HepG2 (cell line): ENCODE measurements around the gene NPB. TPM values are rescaled to one million over a fixed set of nuclear protein-coding genes. Genes with fewer than 3 reads are reported as not detected.

ENCODE experiments used
- ATAC-seq: fragments of 200-7000 bp; cut with Tn5 transposase; 3 replicates; pipeline ENCODE4 v1.9.1; 2020; ENCODE audit warnings: mild to moderate bottlenecking, moderate library complexity
- BruUV-seq: library from RNA; stranded (reverse); fragments of 400-500 nt; replicated peaks from 2 replicates; lab custom pipeline; 2021; lab: Mats Ljungman, UMichigan
- CTCF ChIA-PET: fragments of 300-600 bp; formaldehyde crosslinking; extraction: SDS; loops from one replicate; lab custom pipeline; 2021; ENCODE audit warnings: low total read pairs, inconsistent platforms, low intra/inter-chr PET ratio; lab: Yijun Ruan, JAX
- POLR2A ChIA-PET: fragments of 350-600 bp; sonication (Branson Sonifier 250); formaldehyde crosslinking; loops from one replicate; lab custom pipeline; 2020; ENCODE audit warnings: antibody characterized with exemption, inconsistent platforms; lab: Yijun Ruan, JAX
- DNase-seq: peaks from one replicate; pipeline ENCODE4 v3.0.0-alpha.2; 2015; ENCODE audit warnings: low spot score
- FAIRE-seq: peaks from 3 replicates; lab custom pipeline; 2011; peaks lifted over from hg19 to GRCh38; lab: Jason Lieb, UNC
- H2AFZ ChIP-seq: one replicate; pipeline ENCODE4 v1.6.1; 2011; ENCODE audit warnings: low read length, inconsistent platforms
- H3K27ac ChIP-seq: fragments of 300-600 bp; 3 replicates; pipeline ENCODE4 v1.8.0; 2011; ENCODE audit warnings: mixed run types, mild to moderate bottlenecking, mixed read lengths, low read length, inconsistent platforms; ENCODE audit not compliant: insufficient read depth; ENCODE audit errors: extremely low read length
- H3K27me3 ChIP-seq, 2 experiments: fragments of 200-600 bp in 1 of 2; 2 replicates in 1 of 2; 3 replicates in 1 of 2; pipeline versions ENCODE4 v1.6.0 to v1.8.0; 2011; ENCODE audit warnings: low read length in 2 of 2, mild to moderate bottlenecking in 2 of 2, moderate library complexity in 2 of 2, inconsistent platforms in 1 of 2; ENCODE audit not compliant: insufficient read depth in 2 of 2, control insufficient read depth in 1 of 2
- H3K36me3 ChIP-seq, 2 experiments: fragments of 200-600 bp in 1 of 2; replicated peaks in 1 of 2; 2 replicates in 1 of 2; 3 replicates in 1 of 2; pipeline versions ENCODE4 v1.5.1 to v1.8.0; 2011; ENCODE audit warnings: low read length in 2 of 2, inconsistent platforms in 1 of 2; ENCODE audit not compliant: insufficient read depth in 2 of 2, control insufficient read depth in 1 of 2
- H3K4me1 ChIP-seq: 2 replicates; pipeline ENCODE4 v1.5.1; 2012; ENCODE audit warnings: low read length, inconsistent platforms; ENCODE audit not compliant: insufficient read depth
- H3K4me2 ChIP-seq: 2 replicates; pipeline ENCODE4 v1.6.0; 2011; ENCODE audit warnings: low read depth, low read length, inconsistent platforms
- H3K4me3 ChIP-seq, 3 experiments: fragments of 200-600 bp in 1 of 3; sonication (generic), shearing (Covaris generic) in 1 of 3; replicated peaks in 1 of 3; 2 replicates each; pipeline ENCODE4 v1.5.1; 2011 to 2016; ENCODE audit warnings: low read length in 3 of 3, inconsistent platforms in 2 of 3, low read depth in 2 of 3, mild to moderate bottlenecking in 2 of 3, control low read depth in 1 of 3, mixed read lengths in 1 of 3; ENCODE audit not compliant: insufficient read depth in 1 of 3
- H3K79me2 ChIP-seq: one replicate; pipeline ENCODE4 v1.6.1; 2011; ENCODE audit warnings: low read length, inconsistent platforms; ENCODE audit not compliant: insufficient read depth
- H3K9ac ChIP-seq: 2 replicates; pipeline ENCODE4 v1.6.0; 2011; ENCODE audit warnings: mild to moderate bottlenecking, low read depth, low read length, inconsistent platforms; ENCODE audit not compliant: insufficient read depth
- H3K9me3 ChIP-seq: 2 replicates; pipeline ENCODE4 v1.5.1; 2012; ENCODE audit warnings: mild to moderate bottlenecking, low read length
- H4K20me1 ChIP-seq: 2 replicates; pipeline ENCODE4 v1.6.0; 2011; ENCODE audit warnings: inconsistent platforms, mild to moderate bottlenecking, low read length, moderate library complexity; ENCODE audit not compliant: insufficient read depth
- AGO2 ChIP-seq: fragments of 200-400 bp; formaldehyde crosslinking; optimal IDR thresholded peaks from 2 replicates; pipeline ENCODE3; 2017; ENCODE audit warnings: mild to moderate bottlenecking, low read depth, low read length, moderate library complexity
- DNMT1 ChIP-seq: sonication (generic); formaldehyde crosslinking; IDR thresholded peaks from 2 replicates; pipeline ENCODE4 v1.5.1; 2020; ENCODE audit warnings: mild to moderate bottlenecking, missing genetic modification reagents
- HNRNPL ChIP-seq: fragments of 200-400 bp; formaldehyde crosslinking; IDR thresholded peaks from 2 replicates; pipeline ENCODE4 v1.6.1; 2017; ENCODE audit warnings: mild to moderate bottlenecking, low read depth, low read length
- PCBP1 ChIP-seq: fragments of 200-400 bp; formaldehyde crosslinking; IDR thresholded peaks from 2 replicates; pipeline ENCODE4 v1.6.1; 2017; ENCODE audit warnings: mild to moderate bottlenecking, low read depth, low read length, borderline replicate concordance
- RBFOX2 ChIP-seq: fragments of 200-400 bp; formaldehyde crosslinking; IDR thresholded peaks from 2 replicates; pipeline ENCODE4 v1.6.1; 2017; ENCODE audit warnings: low read depth, mild to moderate bottlenecking, low read length
- RNF2 ChIP-seq: fragments of 450-650 bp; conservative IDR thresholded peaks from 2 replicates; pipeline ENCODE4 v1.6.1; 2016; ENCODE audit warnings: low read depth
- SRSF1 ChIP-seq: fragments of 200-400 bp; formaldehyde crosslinking; optimal IDR thresholded peaks from 2 replicates; pipeline ENCODE3; 2017; ENCODE audit warnings: mild to moderate bottlenecking, low read depth, low read length, moderate library complexity
- TMF1 ChIP-seq: sonication (generic); formaldehyde crosslinking; IDR thresholded peaks from 2 replicates; pipeline ENCODE4 v1.8.1; 2022; ENCODE audit warnings: low read depth, missing genetic modification reagents
- XBP1 ChIP-seq: sonication (generic); formaldehyde crosslinking; IDR thresholded peaks from 2 replicates; pipeline ENCODE4 v1.5.0; 2020; ENCODE audit warnings: missing genetic modification reagents
- XRCC5 ChIP-seq: fragments of 200-400 bp; formaldehyde crosslinking; optimal IDR thresholded peaks from 2 replicates; pipeline ENCODE3; 2017; ENCODE audit warnings: mild to moderate bottlenecking, low read length
- ZFP37 ChIP-seq: sonication (generic); formaldehyde crosslinking; IDR thresholded peaks from 2 replicates; pipeline ENCODE4 v1.4.0; 2020; ENCODE audit warnings: missing genetic modification reagents, borderline replicate concordance
- ZFYVE20 ChIP-seq: sonication (generic); formaldehyde crosslinking; IDR thresholded peaks from 2 replicates; pipeline ENCODE4 v1.8.0; 2023; ENCODE audit warnings: low read depth, mild to moderate bottlenecking, moderate library complexity, missing genetic modification reagents, borderline replicate concordance
- ZNF235 ChIP-seq: sonication (generic); formaldehyde crosslinking; IDR thresholded peaks from 2 replicates; pipeline ENCODE4 v1.8.1; 2023; ENCODE audit warnings: mild to moderate bottlenecking, missing genetic modification reagents, borderline replicate concordance
- ZNF496 ChIP-seq: sonication (generic); formaldehyde crosslinking; IDR thresholded peaks from 2 replicates; pipeline ENCODE4 v1.8.1; 2023; ENCODE audit warnings: mild to moderate bottlenecking, moderate library complexity, missing genetic modification reagents; ENCODE audit not compliant: insufficient replicate concordance
- ZNF563 ChIP-seq: sonication (generic); formaldehyde crosslinking; IDR thresholded peaks from 2 replicates; pipeline ENCODE4 v1.8.0; 2022; ENCODE audit warnings: mild to moderate bottlenecking, moderate library complexity, missing genetic modification reagents
- ZNF703 ChIP-seq: sonication (generic); formaldehyde crosslinking; IDR thresholded peaks from 2 replicates; pipeline ENCODE4 v1.5.1; 2020; ENCODE audit warnings: missing genetic modification reagents, mild to moderate bottlenecking, moderate library complexity, borderline replicate concordance
- ZNF710 ChIP-seq: sonication (generic); formaldehyde crosslinking; IDR thresholded peaks from 2 replicates; pipeline ENCODE4 v1.5.0; 2020; ENCODE audit warnings: mild to moderate bottlenecking, missing genetic modification reagents, borderline replicate concordance
- ZNF768 ChIP-seq: sonication (generic); formaldehyde crosslinking; IDR thresholded peaks from 2 replicates; pipeline ENCODE4 v1.4.0; 2020; ENCODE audit warnings: missing genetic modification reagents
- ZNF883 ChIP-seq: sonication (generic); formaldehyde crosslinking; IDR thresholded peaks from 2 replicates; pipeline ENCODE4 v1.5.1; 2020; ENCODE audit warnings: mild to moderate bottlenecking, missing genetic modification reagents; ENCODE audit errors: not compliant biosample characterization
- WGBS: methylation state at CpG from one replicate; pipeline ENCODE4 v1.1.6; 2017; ENCODE audit warnings: low lambda C conversion rate; 5-methylcytosine and 5-hydroxymethylcytosine counted together
- in situ Hi-C: cut with HindIII; loops from 2 replicates; pipeline ENCODE4 v1.10.0; 2017; ENCODE audit warnings: low pct_unique_long_range_greater_than_20kb; ENCODE audit not compliant: extremely low pct_ligation_motif_present
- intact Hi-C: fragments of 100-400 bp; cut with micrococcal nuclease; formaldehyde crosslinking; loops from one replicate; pipeline ENCODE4 v1.10.0; 2022; ENCODE audit not compliant: unreplicated experiment
- polyA plus RNA-seq, 8 experiments: library from polyadenylated mRNA; depleted of rRNA in 3 of 8; stranded (reverse) in 7 of 8; unstranded in 1 of 8; fragments of >200 nt; fragmentation: Illumina TruSeq in 4 of 8; extraction: Trizol in 4 of 8; gene quantifications; 2 replicates each; pipeline versions ENCODE4 v1.2.1 to v1.2.3, GENCODE V29; 2011 to 2016; ENCODE audit warnings: low read depth in 4 of 8, missing spikeins in 1 of 8, mixed read lengths in 1 of 8; ENCODE audit not compliant: insufficient read depth in 1 of 8
- total RNA-seq, 5 experiments: library from RNA; depleted of rRNA; stranded (reverse); fragments of >200 nt; fragmentation: Illumina TruSeq; extraction: Trizol; gene quantifications; 2 replicates each; pipeline ENCODE4 v1.2.3, GENCODE V29; 2016; ENCODE audit warnings: low read depth in 1 of 5

NPB gene
- total and polyA plus RNA-seq, 2 of the 13 experiments (the other 11 are each of a cell fraction or from before 2014, with no cell fraction given), result 0.11 to 0.93 TPM

GRCh38 chr17:81903415-81903831 lies 1.4 kb downstream of the NPB start (continued):
- TF ChIP-seq ZNF883 (CRISPR knock-in tag) (no peak), TMF1 (CRISPR knock-in tag) (0 out of 2 replicates have a peak, but pooled peaks have one; percentile 11), ZNF235 (0 out of 2 replicates have a peak, but pooled peaks have one; percentile 8), ZNF703 (0 out of 2 replicates have a peak, but pooled peaks have one; percentile 44), ZNF710 (no peak)

GRCh38 chr17:81903896-81904599 lies 2.0 kb downstream of the NPB start:
- FAIRE-seq, result no peak
- no TSS peak for BruUV-seq
- ChIA-PET CTCF (no interaction called here), POLR2A (interaction anchor here (1.5 to 2.9 kb wide), 2 partner anchors 12 to 22 kb away, joined by 3 to 10 read pairs; partner anchors contain the start of genes ALYREF and ANAPC11)
- no peak for ATAC-seq
- peaks cover 15% of the 10 kb centered on the region for H3K79me2 ChIP-seq
- H3K27me3 ChIP-seq, result no peaks in the 10 kb centered on the region
- no peaks in the 10 kb centered on the region for H3K9me3 ChIP-seq
- peak overlapping the region; percentile 28 for H3K27ac ChIP-seq
- intact Hi-C loops, result no loop called here
- no peak for DNase-seq
- no peak overlapping the region for H2AFZ ChIP-seq
- peaks cover 10% of the 10 kb centered on the region; the same call in 1 of the 2 replicates for H4K20me1 ChIP-seq
- WGBS, result over 99% methylated on average over 10 of the region's 24 CpGs
- no peak overlapping the region for H3K9ac ChIP-seq
- H3K4me1 ChIP-seq, result peaks cover 34% of the 10 kb centered on the region
- H3K4me2 ChIP-seq, result no peak overlapping the region
- in situ Hi-C loops, result no loop called here
- peaks cover 45 to 64% of the 10 kb centered on the region in 2 experiments for H3K36me3 ChIP-seq
- no peak overlapping the region for H3K4me3 ChIP-seq
- TF ChIP-seq XRCC5 (no peak), XBP1 (CRISPR knock-in tag) (no peak), RBFOX2 (peak; percentile 49; the same call in 1 of the 2 replicates), ZNF768 (0 out of 2 replicates have a peak, but pooled peaks have one; percentile 53), ZFYVE20 (CRISPR knock-in tag) (0 out of 2 replicates have a peak, but pooled peaks have one; percentile 30), ZNF563 (CRISPR knock-in tag) (no peak), SRSF1 (peak; percentile 1), ZNF496 (CRISPR knock-in tag) (no peak), DNMT1 (CRISPR knock-in tag) (no peak), HNRNPL (0 out of 2 replicates have a peak, but pooled peaks have one; percentile 16), PCBP1 (0 out of 2 replicates have a peak, but pooled peaks have one; percentile 7), ZFP37 (CRISPR knock-in tag) (no peak), AGO2 (peak; percentile 27), RNF2 (no peak)
